ENCODE results near the gene APOL5. TPM values are rescaled to one million over a fixed set of nuclear protein-coding genes. Genes with fewer than 3 reads are reported as not detected.

Gene APOL5
- total RNA-seq, 1 donor from 2014 or later: 1.6 TPM

DNA sequence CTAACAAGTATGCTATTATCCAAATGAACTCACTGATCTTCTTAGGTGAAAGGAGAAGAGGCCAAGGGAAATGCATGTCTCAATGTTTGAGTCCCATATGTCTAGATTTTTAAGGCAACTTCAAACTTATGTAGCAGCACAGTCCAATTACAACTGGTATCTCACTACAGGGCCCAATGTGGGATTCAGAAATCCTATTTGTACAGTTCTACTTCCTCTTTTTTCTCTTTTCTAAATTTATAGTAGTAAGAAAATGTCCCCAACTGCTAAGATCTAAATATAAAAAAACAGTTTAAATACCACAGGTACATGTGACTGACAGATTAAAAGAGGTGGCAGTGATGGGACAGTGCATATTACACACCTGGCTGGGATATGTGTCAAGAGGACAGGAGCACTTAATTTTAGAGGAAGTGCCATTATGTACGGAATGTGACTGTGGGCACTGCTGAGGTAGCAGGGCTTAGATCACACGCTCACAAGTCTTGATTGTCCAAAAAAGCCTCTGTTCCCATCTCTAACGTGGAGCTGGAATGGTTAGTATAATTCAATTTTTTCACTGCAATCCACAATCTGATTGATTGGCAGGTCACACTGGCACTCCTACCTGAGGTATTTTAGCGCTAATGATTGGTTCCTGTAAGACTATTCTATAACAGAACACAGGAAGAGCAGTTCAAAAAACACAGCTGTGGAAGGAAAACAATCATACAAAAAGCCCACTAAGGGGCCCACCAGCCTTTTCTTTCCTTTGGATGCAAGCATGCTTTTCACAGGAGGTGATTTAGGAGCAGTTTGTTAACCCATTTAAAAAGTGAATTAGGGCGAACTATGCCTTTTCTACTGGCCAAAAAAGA lies 34.6 kb downstream of the APOL5 start:
- H3K9ac ChIP-seq (ENCODE audit: low read depth in 1 of 3, low read length in 3 of 3): no peak overlapping the region
- no peaks in the 10 kb centered on the region for H3K9me3 ChIP-seq (ENCODE audit: control insufficient read depth in 3 of 3, low read length in 3 of 3)
- no peak overlapping the region for H3K4me3 ChIP-seq (ENCODE audit: low read length in 3 of 3)
- H3K4me1 ChIP-seq (ENCODE audit: control insufficient read depth in 3 of 3, insufficient read depth in 3 of 3, low read length in 3 of 3): peaks cover 8 to 10% (median 8%) of the 10 kb centered on the region in 3 donors
- peaks cover 10 to 12% (median 11%) of the 10 kb centered on the region in 3 donors for H3K36me3 ChIP-seq (ENCODE audit: control insufficient read depth in 3 of 3, insufficient read depth in 3 of 3, low read length in 3 of 3)
- H3K27ac ChIP-seq (ENCODE audit: low read depth, low read length): no peak overlapping the region
- no peaks in the 10 kb centered on the region for H3K27me3 ChIP-seq (ENCODE audit: control insufficient read depth in 3 of 3, insufficient read depth in 3 of 3, low read length in 3 of 3)

DNA sequence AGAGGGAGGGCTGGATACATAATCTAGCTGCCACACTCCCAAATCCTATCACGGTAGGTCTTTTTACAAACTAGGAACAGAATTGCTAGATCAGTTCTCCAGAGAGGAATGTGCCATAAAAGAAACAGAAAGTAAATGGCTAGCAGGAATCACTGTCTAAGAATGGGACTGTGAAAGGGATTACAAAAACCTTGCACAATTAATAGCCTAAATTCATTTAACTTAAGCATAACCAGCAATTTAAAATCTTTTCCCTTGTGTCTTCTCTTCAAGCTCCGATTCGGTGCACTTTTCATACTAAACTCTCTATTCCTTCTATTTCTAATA lies 35.2 kb downstream of the APOL5 start:
- Histone ChIP-seq H3K4me1 (ENCODE audit: control insufficient read depth in 3 of 3, insufficient read depth in 3 of 3, low read length in 3 of 3) (peaks cover 3 to 8% (median 8%) of the 10 kb centered on the region in 3 donors), H3K9ac (ENCODE audit: low read depth in 1 of 3, low read length in 3 of 3) (no peak overlapping the region), H3K4me3 (ENCODE audit: low read length in 3 of 3) (no peak overlapping the region), H3K27me3 (ENCODE audit: control insufficient read depth in 3 of 3, insufficient read depth in 3 of 3, low read length in 3 of 3) (no peaks in the 10 kb centered on the region), H3K27ac (ENCODE audit: low read depth, low read length) (no peak overlapping the region), H3K9me3 (ENCODE audit: control insufficient read depth in 3 of 3, low read length in 3 of 3) (no peaks in the 10 kb centered on the region), H3K36me3 (ENCODE audit: control insufficient read depth in 3 of 3, insufficient read depth in 3 of 3, low read length in 3 of 3) (peaks cover 11 to 16% (median 13%) of the 10 kb centered on the region in 3 donors)

DNA sequence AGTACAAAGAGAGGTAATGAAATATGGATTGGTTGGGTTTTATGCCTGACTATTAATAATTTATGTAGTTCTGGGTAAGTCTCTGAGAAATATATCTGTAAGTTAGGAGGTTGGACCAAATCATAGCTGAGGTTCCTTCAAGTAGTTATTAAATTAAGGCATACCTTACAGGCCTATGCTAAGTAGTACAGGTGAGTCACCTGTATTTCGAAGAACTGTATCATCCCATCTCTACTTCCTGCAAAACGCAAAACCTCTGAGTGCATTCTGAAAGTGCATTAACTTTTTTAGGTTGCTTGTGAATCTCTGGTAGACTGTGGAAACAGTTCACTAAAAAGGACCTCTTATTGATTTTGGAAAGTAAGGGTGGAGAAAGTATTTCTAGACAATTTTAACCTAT lies 37.1 kb downstream of the APOL5 start:
- Histone ChIP-seq H3K36me3 (ENCODE audit: control insufficient read depth in 3 of 3, insufficient read depth in 3 of 3, low read length in 3 of 3) (peaks cover 19 to 35% (median 30%) of the 10 kb centered on the region in 3 donors), H3K27ac (ENCODE audit: low read depth, low read length) (no peak overlapping the region)

DNA sequence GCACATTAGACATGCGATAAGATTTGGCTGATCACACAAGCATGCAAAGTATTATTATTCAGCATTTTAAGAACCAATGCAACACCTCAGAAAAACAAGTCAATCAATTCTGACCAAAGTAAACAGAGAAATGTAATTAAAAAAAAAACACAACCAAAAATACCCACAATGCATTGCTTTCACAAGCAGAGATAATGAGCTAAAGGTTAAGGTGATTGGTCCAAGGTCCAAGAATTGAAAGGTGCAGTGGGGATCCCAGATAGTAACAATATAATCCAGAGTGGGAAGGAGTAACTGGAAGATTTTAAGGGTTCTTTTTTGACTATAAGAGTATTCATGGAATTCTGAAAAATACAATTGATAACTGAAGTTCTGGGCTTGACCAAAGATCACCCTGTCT lies 39.0 kb downstream of the APOL5 start:
- H3K27ac ChIP-seq (ENCODE audit: low read depth, low read length): no peak overlapping the region
- H3K36me3 ChIP-seq (ENCODE audit: control insufficient read depth in 3 of 3, insufficient read depth in 3 of 3, low read length in 3 of 3): peaks cover 19 to 44% (median 38%) of the 10 kb centered on the region in 3 donors
- H3K9ac ChIP-seq (ENCODE audit: low read depth in 1 of 3, low read length in 3 of 3): no peak overlapping the region
- peaks cover 3 to 8% (median 4%) of the 10 kb centered on the region in 3 donors for H3K4me1 ChIP-seq (ENCODE audit: control insufficient read depth in 3 of 3, insufficient read depth in 3 of 3, low read length in 3 of 3)
- no peaks in the 10 kb centered on the region for H3K9me3 ChIP-seq (ENCODE audit: control insufficient read depth in 3 of 3, low read length in 3 of 3)
- H3K27me3 ChIP-seq (ENCODE audit: control insufficient read depth in 3 of 3, insufficient read depth in 3 of 3, low read length in 3 of 3): no peaks in the 10 kb centered on the region
- H3K4me3 ChIP-seq (ENCODE audit: low read length in 3 of 3): no peak overlapping the region

More for the DNA sequence above, 37.1 kb downstream of the APOL5 start:
- Histone ChIP-seq H3K9ac (ENCODE audit: low read depth in 1 of 3, low read length in 3 of 3) (no peak overlapping the region), H3K9me3 (ENCODE audit: control insufficient read depth in 3 of 3, low read length in 3 of 3) (no peaks in the 10 kb centered on the region), H3K27me3 (ENCODE audit: control insufficient read depth in 3 of 3, insufficient read depth in 3 of 3, low read length in 3 of 3) (no peaks in the 10 kb centered on the region), H3K4me1 (ENCODE audit: control insufficient read depth in 3 of 3, insufficient read depth in 3 of 3, low read length in 3 of 3) (peaks cover 3 to 8% (median 7%) of the 10 kb centered on the region in 3 donors), H3K4me3 (ENCODE audit: low read length in 3 of 3) (no peak overlapping the region)

DNA sequence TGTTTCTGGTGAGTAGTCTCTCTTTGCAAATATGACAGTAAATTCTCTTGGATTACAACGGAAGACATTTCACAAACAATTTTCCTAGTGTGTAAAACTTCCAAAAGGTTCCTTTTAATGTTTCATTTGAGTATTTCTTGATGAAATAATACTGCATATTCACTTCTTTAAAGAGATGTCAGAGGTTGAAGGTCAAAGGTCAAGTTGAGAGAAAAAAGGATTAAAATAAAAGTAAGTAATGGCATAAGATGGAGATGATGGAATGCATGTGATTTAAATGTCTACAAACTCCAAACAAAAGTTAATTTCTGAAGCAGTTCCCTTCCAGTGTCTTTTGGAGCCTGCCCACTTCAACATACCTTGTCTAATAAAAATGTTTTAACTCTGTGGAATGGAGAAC lies 40.7 kb downstream of the APOL5 start:
- peaks cover 15 to 44% (median 44%) of the 10 kb centered on the region in 3 donors for H3K36me3 ChIP-seq (ENCODE audit: control insufficient read depth in 3 of 3, insufficient read depth in 3 of 3, low read length in 3 of 3)
- H3K9me3 ChIP-seq (ENCODE audit: control insufficient read depth in 3 of 3, low read length in 3 of 3): no peaks in the 10 kb centered on the region
- no peaks in the 10 kb centered on the region for H3K4me1 ChIP-seq (ENCODE audit: control insufficient read depth in 3 of 3, insufficient read depth in 3 of 3, low read length in 3 of 3)
- no peak overlapping the region for H3K27ac ChIP-seq (ENCODE audit: low read depth, low read length)
- H3K9ac ChIP-seq (ENCODE audit: low read depth in 1 of 3, low read length in 3 of 3): no peak overlapping the region
- H3K27me3 ChIP-seq (ENCODE audit: control insufficient read depth in 3 of 3, insufficient read depth in 3 of 3, low read length in 3 of 3): no peaks in the 10 kb centered on the region
- H3K4me3 ChIP-seq (ENCODE audit: low read length in 3 of 3): no peak overlapping the region

DNA sequence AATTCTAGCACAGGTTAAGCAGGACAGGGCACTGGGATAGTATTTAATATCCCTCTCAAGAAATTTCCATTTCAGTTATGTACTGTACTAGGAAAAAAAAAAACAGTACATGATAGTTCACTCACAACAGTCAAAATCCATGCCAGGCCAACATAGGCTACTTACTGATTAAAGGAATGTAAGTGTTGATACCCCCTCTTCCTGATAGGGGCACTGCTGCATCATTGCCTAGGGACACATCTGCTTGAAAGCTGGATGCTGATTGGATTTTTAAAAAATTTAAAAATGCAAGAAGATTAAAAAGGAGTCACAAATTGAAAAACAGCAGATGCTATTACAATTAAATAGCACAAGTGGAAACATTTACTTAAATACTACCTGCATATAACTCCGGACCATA lies 43.4 kb downstream of the APOL5 start:
- H3K27ac ChIP-seq (ENCODE audit: low read depth, low read length): no peak overlapping the region
- no peaks in the 10 kb centered on the region for H3K4me1 ChIP-seq (ENCODE audit: control insufficient read depth in 3 of 3, insufficient read depth in 3 of 3, low read length in 3 of 3)
- H3K9me3 ChIP-seq (ENCODE audit: control insufficient read depth in 3 of 3, low read length in 3 of 3): no peaks in the 10 kb centered on the region
- H3K27me3 ChIP-seq (ENCODE audit: control insufficient read depth in 3 of 3, insufficient read depth in 3 of 3, low read length in 3 of 3): no peaks in the 10 kb centered on the region
- no peak overlapping the region for H3K9ac ChIP-seq (ENCODE audit: low read depth in 1 of 3, low read length in 3 of 3)
- H3K4me3 ChIP-seq (ENCODE audit: low read length in 3 of 3): no peak overlapping the region
- peaks cover 14 to 45% (median 39%) of the 10 kb centered on the region in 3 donors for H3K36me3 ChIP-seq (ENCODE audit: control insufficient read depth in 3 of 3, insufficient read depth in 3 of 3, low read length in 3 of 3)

DNA sequence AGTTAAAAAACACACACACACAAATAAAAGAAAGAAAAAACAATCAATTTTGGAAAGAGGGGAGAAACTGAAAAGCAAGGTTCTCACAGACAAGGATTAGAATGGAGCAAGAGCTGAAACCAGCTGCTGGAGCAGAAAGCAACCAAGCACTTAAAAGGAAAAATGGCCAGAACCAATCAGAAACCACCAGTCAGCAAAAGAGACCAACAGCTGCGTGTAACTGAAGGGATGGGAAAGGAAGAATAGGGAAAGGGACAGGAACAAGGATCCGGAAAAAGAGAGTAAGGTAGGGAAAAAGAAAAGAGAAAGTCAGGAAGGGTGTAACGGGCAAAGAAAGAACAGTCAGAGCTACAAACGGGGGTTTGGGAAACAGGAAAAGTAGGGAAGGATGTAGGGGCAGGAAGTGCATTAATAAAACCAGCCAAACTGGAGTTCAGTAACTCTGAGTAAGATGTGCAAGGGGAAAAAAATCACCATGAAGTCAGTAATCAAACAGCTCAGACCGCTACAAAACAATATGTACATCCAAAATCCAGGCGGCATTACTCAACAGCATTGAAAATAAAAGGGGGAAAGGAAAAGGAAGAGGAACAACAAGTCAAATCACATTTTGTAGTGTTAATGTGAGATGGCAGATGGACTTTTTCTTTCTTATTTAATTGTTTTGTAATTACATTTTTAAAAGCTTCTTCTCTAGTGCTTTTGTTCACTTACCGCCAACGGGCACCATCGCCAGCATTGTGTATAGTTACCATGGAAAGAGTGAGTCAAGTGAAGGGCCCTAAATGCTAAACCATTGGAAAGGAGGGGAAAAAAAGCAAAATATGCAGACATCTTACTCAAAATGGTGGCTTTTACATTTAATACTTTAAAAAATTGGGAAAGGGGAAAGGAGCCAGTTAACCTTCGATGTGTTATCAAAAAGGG lies 49.2 kb downstream of the APOL5 start:
- Histone ChIP-seq H3K9me3 (ENCODE audit: control insufficient read depth in 3 of 3, low read length in 3 of 3) (no peaks in the 10 kb centered on the region), H3K27ac (ENCODE audit: low read depth, low read length) (peak overlapping the region; percentile 16), H3K9ac (ENCODE audit: low read depth in 1 of 3, low read length in 3 of 3) (no peak overlapping the region), H3K4me1 (ENCODE audit: control insufficient read depth in 3 of 3, insufficient read depth in 3 of 3, low read length in 3 of 3) (peaks cover 0 to 6% (median 3%) of the 10 kb centered on the region in 3 donors), H3K27me3 (ENCODE audit: control insufficient read depth in 3 of 3, insufficient read depth in 3 of 3, low read length in 3 of 3) (no peaks in the 10 kb centered on the region), H3K4me3 (ENCODE audit: low read length in 3 of 3) (no peak overlapping the region), H3K36me3 (ENCODE audit: control insufficient read depth in 3 of 3, insufficient read depth in 3 of 3, low read length in 3 of 3) (peaks cover 0 to 7% (median 2%) of the 10 kb centered on the region in 3 donors)

DNA sequence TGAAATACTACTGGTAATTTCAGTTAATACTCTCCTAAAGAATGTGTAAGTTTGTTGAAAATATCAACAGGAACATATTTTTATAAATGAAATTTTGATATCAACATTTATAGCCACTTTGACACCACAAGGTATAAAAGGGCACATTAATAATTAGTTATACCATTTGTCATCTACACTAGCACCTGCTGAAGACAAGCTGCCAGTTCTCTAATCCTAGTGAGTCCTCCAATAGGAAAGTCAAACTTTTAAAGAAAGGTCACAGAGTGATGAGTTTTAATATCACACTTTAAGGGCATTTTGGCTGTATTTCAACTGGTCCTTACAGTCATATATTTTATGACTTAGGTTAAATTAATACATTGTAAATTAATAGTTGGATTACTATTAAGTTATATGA lies 52.3 kb downstream of the APOL5 start:
- Histone ChIP-seq H3K4me1 (ENCODE audit: control insufficient read depth in 3 of 3, insufficient read depth in 3 of 3, low read length in 3 of 3) (peaks cover 0 to 6% (median 3%) of the 10 kb centered on the region in 3 donors), H3K27ac (ENCODE audit: low read depth, low read length) (no peak overlapping the region), H3K27me3 (ENCODE audit: control insufficient read depth in 3 of 3, insufficient read depth in 3 of 3, low read length in 3 of 3) (no peaks in the 10 kb centered on the region), H3K9ac (ENCODE audit: low read depth in 1 of 3, low read length in 3 of 3) (no peak overlapping the region), H3K9me3 (ENCODE audit: control insufficient read depth in 3 of 3, low read length in 3 of 3) (no peaks in the 10 kb centered on the region), H3K36me3 (ENCODE audit: control insufficient read depth in 3 of 3, insufficient read depth in 3 of 3, low read length in 3 of 3) (no peaks in the 10 kb centered on the region), H3K4me3 (ENCODE audit: low read length in 3 of 3) (no peak overlapping the region)

DNA sequence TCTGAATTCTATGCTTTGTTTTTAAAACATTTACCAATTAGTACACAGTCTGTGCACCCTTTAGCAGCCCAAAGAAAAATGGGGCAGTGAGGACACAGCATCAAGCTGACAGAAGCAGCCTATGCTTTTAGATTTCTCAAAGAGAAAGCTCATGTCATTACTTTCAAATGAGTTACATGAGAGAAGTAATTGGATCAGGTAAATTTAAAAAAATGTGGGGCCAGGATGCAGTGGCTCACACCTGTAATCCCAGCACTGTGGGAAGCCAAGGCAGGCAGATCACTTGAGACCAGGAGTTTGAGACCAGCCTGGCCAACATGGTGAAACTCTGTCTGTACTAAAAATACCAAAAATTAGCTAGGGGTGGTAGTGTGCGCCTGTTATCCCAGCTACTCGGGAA lies 57.7 kb downstream of the APOL5 start:
- Histone ChIP-seq H3K9me3 (ENCODE audit: control insufficient read depth in 3 of 3, low read length in 3 of 3) (no peaks in the 10 kb centered on the region), H3K36me3 (ENCODE audit: control insufficient read depth in 3 of 3, insufficient read depth in 3 of 3, low read length in 3 of 3) (peaks cover 0 to 2% (median 0%) of the 10 kb centered on the region in 3 donors), H3K4me3 (ENCODE audit: low read length in 3 of 3) (no peak overlapping the region), H3K9ac (ENCODE audit: low read depth in 1 of 3, low read length in 3 of 3) (peak overlapping the region in 1 of 3 donors; percentile 23), H3K4me1 (ENCODE audit: control insufficient read depth in 3 of 3, insufficient read depth in 3 of 3, low read length in 3 of 3) (peaks cover 0 to 3% (median 0%) of the 10 kb centered on the region in 3 donors), H3K27ac (ENCODE audit: low read depth, low read length) (no peak overlapping the region), H3K27me3 (ENCODE audit: control insufficient read depth in 3 of 3, insufficient read depth in 3 of 3, low read length in 3 of 3) (no peaks in the 10 kb centered on the region)

Data from skeletal muscle tissue (tissue), 4 donors.